Activated CD4-positive, alpha-beta memory T cell treated with anti-CD3 and anti-CD28 coated beads, Interleukin-2, amount 10 ng/mL, durations not matched to agents 7 days and 5 days (primary cell): Measurements from ENCODE around the gene PHACTR2. TPM values are rescaled to one million over a fixed set of nuclear protein-coding genes. Genes with fewer than 3 reads are reported as not detected.

ENCODE experiments used
- CTCF ChIA-PET: fragments of 350-600 bp; sonication (Branson Sonifier 250); formaldehyde crosslinking; loops from one replicate; lab custom pipeline; 2021; ENCODE audit warnings: antibody characterized with exemption, inconsistent platforms; lab: Charles Lee
- POLR2A ChIA-PET: fragments of 350-600 bp; sonication (Branson Sonifier 250); formaldehyde crosslinking; loops from one replicate; lab custom pipeline; 2021; ENCODE audit warnings: antibody characterized with exemption; lab: Charles Lee
- DNase-seq: peaks from one replicate; pipeline ENCODE4 v3.0.0-alpha.2; 2020
- H3K27ac Mint-ChIP-seq: one replicate; pipeline ENCODE4 v1.8.0; 2021; ENCODE audit warnings: mild to moderate bottlenecking, mixed read lengths
- H3K27me3 Mint-ChIP-seq: one replicate; pipeline ENCODE4 v1.8.0; 2021; ENCODE audit warnings: mixed read lengths
- H3K36me3 Mint-ChIP-seq: one replicate; pipeline ENCODE4 v1.8.0; 2021; ENCODE audit warnings: low read depth, mixed read lengths
- H3K4me1 Mint-ChIP-seq: one replicate; pipeline ENCODE4 v1.8.0; 2021; ENCODE audit warnings: mixed read lengths
- H3K4me3 Mint-ChIP-seq: one replicate; pipeline ENCODE4 v1.8.0; 2021; ENCODE audit warnings: mild to moderate bottlenecking, mixed read lengths
- H3K9me3 Mint-ChIP-seq: one replicate; pipeline ENCODE4 v1.8.0; 2021; ENCODE audit warnings: mixed read lengths
- total RNA-seq, 2 experiments: library from RNA; stranded (reverse); gene quantifications; one replicate each; pipeline ENCODE4 v1.2.3, GENCODE V29; 2021

The PHACTR2 gene
- total RNA-seq, 2 experiments from 2014 or later = 41.5 to 46.3 TPM

DNA sequence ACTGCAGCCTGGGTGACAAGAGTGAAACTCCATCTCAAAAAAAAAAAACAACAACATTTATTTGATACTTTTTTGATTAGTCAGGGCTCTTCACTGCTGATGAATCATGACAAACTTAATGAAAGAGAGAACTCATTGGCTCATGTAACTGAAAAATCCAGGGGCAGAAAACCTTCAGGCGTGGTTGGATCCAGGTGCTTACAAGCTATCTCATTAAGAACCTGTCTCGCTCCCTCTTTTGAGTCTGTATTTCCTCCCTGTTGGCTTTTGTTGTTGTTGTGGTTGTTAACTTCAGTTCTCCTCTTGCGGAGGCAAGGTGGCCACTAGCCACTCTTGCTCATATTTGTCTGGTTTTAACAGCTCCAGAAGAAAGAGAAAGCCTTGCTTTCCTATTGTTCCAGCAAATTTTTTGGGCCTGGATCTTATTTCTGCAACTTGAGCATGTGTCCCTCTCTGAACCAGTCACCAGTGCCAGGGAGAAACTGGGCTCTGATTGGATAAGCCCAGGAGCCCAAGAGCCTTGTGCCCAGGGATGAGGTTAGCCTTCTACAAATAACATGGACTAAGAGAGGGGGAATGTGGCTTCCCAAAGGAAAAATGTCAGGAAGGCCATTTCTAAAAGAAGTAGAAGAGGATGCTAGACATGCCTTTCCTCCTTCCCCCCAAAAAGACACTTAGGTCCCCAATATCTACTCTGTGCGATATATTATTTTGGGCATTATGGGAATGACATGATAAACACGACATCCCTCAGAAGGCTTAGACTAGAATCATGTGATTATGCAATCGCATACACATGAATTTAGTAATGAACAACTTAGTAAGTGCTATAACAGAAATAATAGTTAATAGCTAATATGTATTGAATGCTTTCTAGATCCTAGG is 64.5 kb downstream of the PHACTR2 start:
- POLR2A ChIA-PET = no interaction called here
- no peak overlapping the region for H3K4me3 Mint-ChIP-seq
- H3K36me3 Mint-ChIP-seq = peaks cover 3% of the 10 kb centered on the region
- peaks cover 4% of the 10 kb centered on the region for H3K4me1 Mint-ChIP-seq
- H3K27ac Mint-ChIP-seq = no peak overlapping the region
- no peak for DNase-seq
- H3K9me3 Mint-ChIP-seq = no peaks in the 10 kb centered on the region
- CTCF ChIA-PET = interaction anchor here (0.8 kb wide), 1 partner anchor 65 kb away, joined by 4 read pairs; no protein-coding TSS in a partner anchor
- no peaks in the 10 kb centered on the region for H3K27me3 Mint-ChIP-seq

- H3K27ac Mint-ChIP-seq = no peak overlapping the region
- no peaks in the 10 kb centered on the region for H3K27me3 Mint-ChIP-seq
- peaks cover 4% of the 10 kb centered on the region for H3K4me1 Mint-ChIP-seq
- ChIA-PET CTCF (no interaction called here), POLR2A (no interaction called here)
- no peaks in the 10 kb centered on the region for H3K9me3 Mint-ChIP-seq
- no peak overlapping the region for H3K4me3 Mint-ChIP-seq
- H3K36me3 Mint-ChIP-seq = peaks cover 3% of the 10 kb centered on the region
- DNase-seq = no peak
These were observed 65.1 kb downstream of the PHACTR2 start for GRCh38 chr6:143742955-143743255.

- DNase-seq = no peak
- no peak overlapping the region for H3K27ac Mint-ChIP-seq
- H3K4me1 Mint-ChIP-seq = peaks cover 4% of the 10 kb centered on the region
- no peaks in the 10 kb centered on the region for H3K27me3 Mint-ChIP-seq
- H3K36me3 Mint-ChIP-seq = peaks cover 3% of the 10 kb centered on the region
- CTCF ChIA-PET = interaction anchor here (0.6 kb wide), 1 partner anchor 214 kb away, joined by 5 read pairs; no protein-coding TSS in a partner anchor
- no peaks in the 10 kb centered on the region for H3K9me3 Mint-ChIP-seq
- POLR2A ChIA-PET = no interaction called here
- no peak overlapping the region for H3K4me3 Mint-ChIP-seq
These were observed 65.8 kb downstream of the PHACTR2 start for GRCh38 chr6:143743301-143744166.

DNA sequence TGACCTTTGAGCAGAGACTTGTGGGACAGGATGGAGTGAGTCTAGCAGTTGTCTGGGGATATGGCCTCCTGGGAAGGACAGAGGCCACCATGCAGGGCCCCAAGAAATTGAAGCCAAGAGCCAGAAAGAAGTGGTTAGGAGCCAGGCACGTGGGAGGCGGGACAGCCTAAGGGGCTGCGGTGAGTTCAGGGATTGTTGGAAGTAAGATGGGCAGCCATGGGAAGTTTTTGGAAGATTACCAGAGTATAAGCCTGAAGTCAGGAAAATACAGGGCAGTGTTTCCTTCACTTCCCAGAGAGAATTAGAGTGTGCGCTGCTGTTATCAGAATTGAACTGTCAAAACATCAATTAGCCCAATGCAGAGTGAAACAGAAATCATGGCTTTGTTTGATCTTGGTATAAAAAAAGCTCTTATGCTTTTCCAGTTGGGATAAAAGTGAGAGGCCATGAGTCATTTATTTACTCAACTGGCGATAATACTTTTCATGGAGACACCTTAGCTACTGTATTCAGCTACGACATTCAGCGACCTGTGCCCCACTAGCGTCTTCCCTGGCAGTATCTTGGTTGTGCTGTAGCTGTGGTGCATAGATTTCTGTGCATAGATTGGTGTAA is 66.9 kb downstream of the PHACTR2 start:
- H3K9me3 Mint-ChIP-seq = no peaks in the 10 kb centered on the region
- no peak overlapping the region for H3K4me3 Mint-ChIP-seq
- no peak overlapping the region for H3K27ac Mint-ChIP-seq
- ChIA-PET CTCF (no interaction called here), POLR2A (no interaction called here)
- no peaks in the 10 kb centered on the region for H3K36me3 Mint-ChIP-seq
- DNase-seq = no peak
- H3K4me1 Mint-ChIP-seq = peaks cover under 1% of the 10 kb centered on the region
- no peaks in the 10 kb centered on the region for H3K27me3 Mint-ChIP-seq

DNA sequence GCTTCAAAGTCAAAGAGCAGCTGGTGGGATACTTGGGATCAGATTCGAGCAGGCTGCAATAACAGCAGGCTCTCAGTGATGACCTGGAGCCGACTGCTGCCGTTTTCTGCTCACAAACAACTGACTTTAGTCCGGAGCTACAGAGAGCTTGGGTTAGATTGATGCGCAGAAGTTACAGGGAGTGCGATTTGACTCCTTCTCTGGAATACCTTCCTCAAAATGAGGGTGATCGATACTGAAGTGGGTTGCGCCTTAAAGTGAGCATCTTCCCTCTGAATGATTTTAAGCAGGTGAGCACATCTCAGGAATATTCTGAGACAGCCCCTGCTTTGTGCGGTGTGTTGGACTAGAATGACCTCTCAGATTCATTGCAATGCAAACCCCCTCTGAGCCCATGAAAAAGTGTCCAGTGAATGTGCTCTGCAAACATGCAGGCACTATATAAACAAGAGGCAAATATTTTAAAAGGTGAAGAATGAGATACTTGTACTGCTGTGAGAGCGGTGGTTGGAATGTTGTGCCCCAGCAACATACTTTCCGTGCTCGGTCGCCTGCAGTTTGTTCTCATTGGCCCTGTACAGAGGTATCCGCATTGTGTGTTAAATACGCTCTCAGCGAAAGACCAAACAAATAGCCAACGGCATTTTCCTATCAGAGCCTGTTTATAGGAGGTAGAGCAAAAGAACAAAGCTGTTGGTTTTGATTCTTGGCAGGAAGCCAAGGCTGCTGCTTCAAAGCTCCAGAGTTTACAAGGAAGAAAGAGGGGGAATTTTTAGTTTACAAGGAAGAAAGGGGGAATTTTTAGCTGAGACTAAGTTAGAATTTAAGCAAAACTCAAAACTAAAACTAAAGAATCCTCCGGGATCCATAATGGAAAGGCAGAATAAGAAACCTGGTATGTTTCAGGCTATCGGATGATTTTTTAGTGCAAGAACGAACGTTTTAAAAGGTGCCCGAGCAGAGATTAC is 67.7 kb downstream of the PHACTR2 start:
- POLR2A ChIA-PET = no interaction called here
- no peaks in the 10 kb centered on the region for H3K36me3 Mint-ChIP-seq
- H3K27me3 Mint-ChIP-seq = no peaks in the 10 kb centered on the region
- CTCF ChIA-PET = no interaction called here
- H3K27ac Mint-ChIP-seq = no peak overlapping the region
- H3K4me1 Mint-ChIP-seq = no peaks in the 10 kb centered on the region
- no peak overlapping the region for H3K4me3 Mint-ChIP-seq
- DNase-seq = no peak
- H3K9me3 Mint-ChIP-seq = no peaks in the 10 kb centered on the region

DNA sequence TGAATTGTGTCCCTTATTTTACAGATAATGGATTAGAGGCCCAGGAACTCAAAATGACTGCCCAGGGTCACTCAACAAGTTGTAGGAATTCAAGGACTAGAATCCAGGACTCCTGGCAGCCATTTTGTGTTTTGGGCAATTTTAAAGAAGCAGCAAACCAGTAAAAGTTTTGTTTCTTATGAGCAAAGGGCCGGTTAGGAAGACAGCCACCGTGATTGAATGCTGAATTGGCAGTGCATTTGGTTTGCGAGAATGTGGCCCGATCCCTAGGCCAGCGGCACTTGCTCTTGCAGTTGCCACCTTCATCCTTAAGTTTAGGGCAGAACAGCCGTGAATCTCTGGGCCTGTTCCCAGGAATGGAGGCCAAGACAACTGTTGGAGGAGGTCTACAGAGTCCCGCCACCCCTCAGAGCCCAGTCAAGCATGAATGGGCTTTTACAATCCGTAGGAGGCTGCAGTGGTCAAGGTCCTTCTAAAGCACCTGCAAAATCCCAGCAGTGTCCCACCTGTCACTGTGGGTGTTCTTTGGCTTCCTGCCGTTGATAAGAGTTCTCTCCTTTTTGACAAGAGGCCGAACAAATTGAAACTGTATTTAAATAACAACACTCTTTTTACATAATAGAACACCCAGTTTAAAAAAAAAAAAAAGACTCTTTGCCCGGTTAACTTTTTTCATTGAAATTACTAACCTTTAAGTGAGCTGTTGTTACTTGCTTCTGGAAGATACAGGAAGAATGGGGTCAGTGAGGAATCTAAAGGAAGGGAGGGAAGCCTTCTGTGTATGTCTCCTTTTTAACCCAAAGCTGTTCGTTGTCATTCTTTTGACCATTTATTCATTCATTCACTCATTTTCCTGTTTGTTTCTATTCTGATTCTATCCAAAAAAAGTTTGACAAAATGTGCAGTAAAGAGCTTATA is 68.7 kb downstream of the PHACTR2 start:
- Mint-ChIP-seq H3K27ac (no peak overlapping the region), H3K4me3 (no peak overlapping the region), H3K27me3 (no peaks in the 10 kb centered on the region), H3K4me1 (no peaks in the 10 kb centered on the region), H3K9me3 (no peaks in the 10 kb centered on the region), H3K36me3 (no peaks in the 10 kb centered on the region)
- DNase-seq = no peak
- ChIA-PET POLR2A (no interaction called here), CTCF (no interaction called here)

DNA sequence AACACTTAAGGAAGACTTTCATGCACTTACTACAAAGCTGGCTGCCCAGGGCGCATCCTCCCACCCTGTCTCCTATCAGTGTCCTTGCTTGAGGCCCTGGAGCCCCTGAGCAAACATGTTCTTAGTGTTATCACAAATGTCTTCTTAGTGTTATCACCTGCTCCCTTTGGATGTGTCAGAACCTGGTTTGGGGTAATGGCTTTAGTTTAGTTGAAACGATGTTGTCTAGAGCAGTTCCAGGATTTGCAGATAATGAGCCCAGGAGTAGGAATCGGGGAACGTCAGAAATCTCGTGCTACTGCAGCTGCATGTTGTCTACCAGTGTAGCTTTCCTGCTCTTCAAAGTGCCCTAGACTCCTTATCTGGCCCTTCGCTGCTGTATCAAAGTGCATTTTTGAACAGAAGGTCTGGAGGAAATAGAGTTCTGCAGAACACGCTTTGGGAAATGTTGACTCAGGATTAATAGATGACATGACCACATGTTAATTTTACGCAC is 69.6 kb downstream of the PHACTR2 start:
- H3K27me3 Mint-ChIP-seq = no peaks in the 10 kb centered on the region
- ChIA-PET POLR2A (no interaction called here), CTCF (no interaction called here)
- no peaks in the 10 kb centered on the region for H3K9me3 Mint-ChIP-seq
- no peaks in the 10 kb centered on the region for H3K36me3 Mint-ChIP-seq
- H3K27ac Mint-ChIP-seq = no peak overlapping the region
- no peak overlapping the region for H3K4me3 Mint-ChIP-seq
- no peaks in the 10 kb centered on the region for H3K4me1 Mint-ChIP-seq
- no peak for DNase-seq

DNA sequence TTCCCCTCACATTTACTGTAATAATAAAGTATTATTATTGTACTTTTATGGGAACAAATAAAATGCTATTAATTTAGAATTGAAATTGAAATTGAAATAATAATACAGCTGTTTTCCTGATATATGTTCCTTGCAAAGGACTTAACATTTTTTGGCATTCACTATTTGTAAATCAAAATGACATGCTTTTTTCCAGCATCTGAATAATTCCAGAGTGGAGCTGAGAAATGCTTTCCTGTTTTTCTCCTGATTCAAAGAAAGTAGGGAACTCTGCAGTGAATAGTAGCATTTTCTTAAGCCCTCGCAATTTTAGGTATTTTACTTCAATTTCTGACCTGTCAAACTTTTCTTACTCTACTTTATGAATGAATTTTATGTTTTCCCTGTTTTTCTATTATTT is 72.1 kb downstream of the PHACTR2 start:
- no peaks in the 10 kb centered on the region for H3K9me3 Mint-ChIP-seq
- H3K27ac Mint-ChIP-seq = no peak overlapping the region
- no peaks in the 10 kb centered on the region for H3K4me1 Mint-ChIP-seq
- H3K4me3 Mint-ChIP-seq = no peak overlapping the region
- no peaks in the 10 kb centered on the region for H3K27me3 Mint-ChIP-seq
- peaks cover 6% of the 10 kb centered on the region for H3K36me3 Mint-ChIP-seq
- DNase-seq = no peak
- ChIA-PET CTCF (interaction anchor here (0.6 kb wide), 1 partner anchor 353 kb away, joined by 3 read pairs; no protein-coding TSS in a partner anchor), POLR2A (no interaction called here)

GRCh38 chr6:143750877-143751276 is 73.1 kb downstream of the PHACTR2 start:
- CTCF ChIA-PET = no interaction called here

GRCh38 chr6:143752459-143752858 is 74.7 kb downstream of the PHACTR2 start:
- H3K27me3 Mint-ChIP-seq = no peaks in the 10 kb centered on the region
- no peaks in the 10 kb centered on the region for H3K4me1 Mint-ChIP-seq
- H3K4me3 Mint-ChIP-seq = no peak overlapping the region
- POLR2A ChIA-PET = no interaction called here
- CTCF ChIA-PET = no interaction called here
- H3K27ac Mint-ChIP-seq = no peak overlapping the region
- H3K36me3 Mint-ChIP-seq = peaks cover 9% of the 10 kb centered on the region
- no peak for DNase-seq
- H3K9me3 Mint-ChIP-seq = no peaks in the 10 kb centered on the region

More at GRCh38 chr6:143750877-143751276, 73.1 kb downstream of the PHACTR2 start:
- H3K4me1 Mint-ChIP-seq = no peaks in the 10 kb centered on the region
- no peak overlapping the region for H3K27ac Mint-ChIP-seq
- H3K9me3 Mint-ChIP-seq = no peaks in the 10 kb centered on the region
- no peaks in the 10 kb centered on the region for H3K27me3 Mint-ChIP-seq
- DNase-seq = no peak
- no peak overlapping the region for H3K4me3 Mint-ChIP-seq
- H3K36me3 Mint-ChIP-seq = peaks cover 8% of the 10 kb centered on the region
- POLR2A ChIA-PET = no interaction called here

DNA sequence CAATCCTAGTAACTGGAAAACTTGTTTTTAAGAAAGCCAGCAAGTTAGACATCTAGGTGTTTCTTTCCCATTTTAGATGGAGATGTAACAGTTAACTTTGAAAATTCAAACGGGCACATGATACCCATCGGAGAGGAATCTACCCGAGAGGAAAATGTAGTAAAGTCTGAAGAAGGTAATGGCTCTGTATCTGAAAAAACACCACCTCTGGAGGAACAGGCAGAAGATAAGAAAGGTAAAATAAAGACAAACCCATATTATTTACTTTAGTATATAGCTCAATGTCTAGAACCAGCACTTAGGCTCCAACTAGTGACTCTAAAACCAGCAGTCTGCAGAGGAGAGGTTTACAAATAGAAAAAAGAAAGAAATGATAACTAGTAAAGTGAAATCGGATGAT is 75.9 kb downstream of the PHACTR2 start:
- ChIA-PET CTCF (no interaction called here), POLR2A (no interaction called here)
- DNase-seq = no peak
- H3K4me1 Mint-ChIP-seq = no peaks in the 10 kb centered on the region
- no peaks in the 10 kb centered on the region for H3K9me3 Mint-ChIP-seq
- H3K36me3 Mint-ChIP-seq = peaks cover 9% of the 10 kb centered on the region
- H3K27ac Mint-ChIP-seq = no peak overlapping the region
- H3K4me3 Mint-ChIP-seq = no peak overlapping the region
- H3K27me3 Mint-ChIP-seq = no peaks in the 10 kb centered on the region
